ENCODE data around the gene CCDC150.

GRCh38 chr2:196610796-196611195, 28.7 kb upstream of the CCDC150 start:
- TF ChIP-seq CTCF (conservative IDR thresholded peaks at IDR 0.05; ENCODE audit: low read length) (no peak), EZH2phosphoT487 (IDR thresholded peaks at IDR 0.05; ENCODE audit: borderline replicate concordance, low read depth, low read length) (no peak)

Data from OCI-LY7 (cell line).